Caki2 (cell line): ENCODE results near the gene EGFL7. TPM values are rescaled to one million over a fixed set of nuclear protein-coding genes. Genes with fewer than 3 reads are reported as not detected.
"Not testable (repeated sequence)": the region's sequence is repeated elsewhere in the genome, so short reads cannot be mapped to it uniquely, and the experiment has no call there.

Experiments used
- DNase-seq: peaks from one replicate; pipeline ENCODE4 v3.0.0-alpha.2; 2015; ENCODE audit warnings: low read depth
- in situ Hi-C: cut with HindIII; loops from 2 replicates; pipeline ENCODE4 v1.10.0; 2016; ENCODE audit warnings: low sequenced_read_pairs, low pct_unique_long_range_greater_than_20kb, mixed read lengths
- total RNA-seq: library from RNA; depleted of rRNA; stranded (reverse); fragments of >200 nt; shearing (Covaris generic); gene quantifications from 2 replicates; pipeline ENCODE4 v1.2.3, GENCODE V29; 2014; ENCODE audit warnings: low replicate concordance

EGFL7 gene
- total RNA-seq, 1 experiment from 2014 or later = 58.6 TPM

DNA sequence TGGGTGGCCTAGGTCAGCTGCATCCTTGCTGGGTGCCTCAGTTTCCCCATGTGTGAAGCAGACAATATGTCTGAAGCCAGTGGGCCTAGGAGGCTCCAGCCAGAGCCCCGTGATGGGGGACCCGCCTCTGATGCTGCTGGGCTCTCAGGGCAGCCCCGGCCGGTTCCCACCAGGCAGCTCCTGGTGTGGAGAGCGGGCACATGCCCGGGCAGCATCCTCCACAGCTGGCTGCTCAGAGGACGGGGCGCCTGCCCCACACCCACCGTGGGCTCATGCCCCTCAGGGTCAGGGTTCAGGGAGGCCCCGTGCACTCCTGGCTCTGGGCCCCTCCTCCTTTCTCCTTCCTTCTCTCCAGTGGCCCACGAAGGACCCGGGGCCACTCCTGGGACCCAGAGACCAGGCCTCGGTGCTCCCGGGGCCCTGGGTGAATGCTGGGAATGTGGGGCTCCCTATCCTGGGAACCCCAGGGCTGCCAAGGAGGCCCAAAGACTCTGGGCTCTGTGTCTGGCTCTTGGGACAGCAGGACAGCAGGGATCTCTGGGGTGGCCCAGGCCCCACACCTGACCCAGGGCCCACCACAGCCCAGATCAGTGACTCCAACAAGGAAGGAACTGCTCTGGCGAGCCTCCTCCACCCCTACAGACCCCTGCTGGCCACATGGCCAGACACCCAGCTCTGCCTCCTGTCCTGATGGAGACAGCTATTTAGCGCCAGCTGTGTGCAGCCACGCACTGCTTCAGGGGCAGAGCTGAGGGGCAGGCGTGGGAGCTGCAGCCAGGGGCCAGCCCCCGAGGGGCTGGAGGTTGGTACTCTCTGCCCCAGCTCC, 39.5 kb upstream of the EGFL7 start:
- in situ Hi-C loops = no loop called here
- no peak for DNase-seq

DNA sequence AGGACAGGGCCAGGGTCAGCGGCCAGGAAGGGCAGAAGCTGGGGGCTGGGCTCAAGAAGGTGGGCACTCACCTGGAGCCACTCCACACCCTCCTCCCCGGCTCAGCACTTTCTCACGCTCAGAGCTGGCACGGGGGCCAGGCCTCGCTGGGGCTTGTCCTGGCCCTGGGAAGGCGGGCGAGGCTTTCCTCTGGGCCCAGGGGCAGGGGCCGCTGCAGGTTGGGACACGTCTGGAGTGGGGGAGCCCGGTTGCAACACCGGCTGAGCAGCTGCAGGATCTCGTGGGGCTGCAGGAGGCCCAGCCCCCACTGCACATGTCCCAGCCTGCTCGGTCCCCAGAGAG, 38.9 kb upstream of the EGFL7 start:
- in situ Hi-C loops = no loop called here
- no peak for DNase-seq

DNA sequence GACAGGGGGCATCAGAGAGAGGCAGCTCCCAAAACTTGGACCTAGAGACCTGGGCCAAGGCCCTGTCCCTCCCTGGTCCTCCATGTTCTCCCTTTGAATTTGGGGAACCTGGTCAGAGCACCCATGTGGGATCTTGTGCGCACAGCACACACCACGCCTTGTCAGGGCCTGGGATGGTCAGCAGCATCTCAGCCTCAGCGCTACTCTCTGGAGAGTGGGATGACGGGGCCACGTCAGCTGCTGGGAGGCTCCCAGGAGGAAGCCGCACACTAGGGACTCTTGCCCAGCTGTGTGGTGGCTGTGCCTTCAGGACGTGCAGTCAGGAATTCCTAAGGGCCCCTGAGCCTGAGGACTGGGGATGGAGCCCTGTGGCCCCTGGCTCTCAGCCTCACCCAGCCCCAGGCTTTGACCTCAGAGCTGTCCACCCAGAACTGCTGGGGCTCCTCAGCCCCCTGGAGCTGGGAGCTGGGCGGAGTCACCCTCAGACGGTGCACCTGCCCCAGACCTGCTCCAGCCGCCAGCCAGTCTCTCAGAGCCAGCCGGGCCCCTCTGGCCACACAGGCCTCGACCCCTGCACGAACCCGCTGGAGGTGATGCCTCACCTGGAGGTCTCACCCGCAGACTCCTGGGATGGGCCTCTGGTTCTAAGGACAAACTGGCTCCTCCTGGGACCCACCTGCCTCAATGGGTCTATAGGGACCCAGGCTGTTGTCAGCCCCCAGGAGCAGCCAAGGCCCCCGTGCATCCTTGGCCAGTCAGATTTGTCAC, 38.3 kb upstream of the EGFL7 start:
- no peak for DNase-seq
- in situ Hi-C loops = no loop called here

DNA sequence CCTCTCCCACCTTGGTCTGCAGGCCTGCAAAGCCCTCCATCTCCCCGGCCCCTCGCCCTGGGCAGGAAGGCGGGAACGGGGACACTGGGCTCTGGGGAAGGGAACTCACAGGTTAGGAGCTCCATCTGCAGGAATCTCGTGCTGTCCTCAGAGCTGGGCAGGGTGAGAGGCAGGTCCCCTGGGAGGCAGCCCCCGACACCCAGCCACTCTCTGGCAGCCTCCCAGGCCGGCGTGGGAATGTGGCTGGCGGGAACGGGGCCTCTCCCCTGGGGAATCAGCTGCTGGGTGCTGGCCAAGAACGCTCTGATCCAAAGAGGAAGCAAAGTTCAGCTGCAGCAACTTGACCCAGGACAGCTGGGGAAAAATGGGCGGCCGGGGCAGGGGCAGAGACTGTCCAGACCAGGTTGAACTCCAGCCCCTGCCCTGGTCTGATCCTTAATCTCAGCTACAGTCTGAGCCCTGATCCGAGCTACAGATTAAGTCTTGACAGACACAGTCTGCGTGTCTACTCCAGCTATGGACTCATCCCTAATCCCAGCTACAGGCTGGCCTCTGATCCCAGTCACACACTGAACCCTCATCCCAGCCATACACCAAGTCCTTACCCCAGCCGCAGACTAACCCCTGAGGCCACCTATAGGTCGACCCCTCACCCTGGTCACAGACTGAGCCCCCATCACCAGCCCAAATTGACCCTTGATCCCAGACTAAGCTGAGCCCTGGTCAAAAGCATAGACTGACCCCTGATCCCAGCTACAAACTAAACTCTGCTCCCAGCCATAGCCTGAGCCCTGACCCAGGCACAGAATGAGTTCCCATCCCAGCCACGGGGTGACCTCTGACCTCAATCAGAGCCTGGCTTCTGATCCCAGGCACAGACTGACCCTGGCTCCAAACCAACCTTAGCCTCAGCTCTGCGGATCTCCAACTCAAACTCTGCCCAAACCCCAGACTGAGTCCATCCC, 37.3 kb upstream of the EGFL7 start:
- in situ Hi-C loops = no loop called here
- peak; percentile 69 for DNase-seq

DNA sequence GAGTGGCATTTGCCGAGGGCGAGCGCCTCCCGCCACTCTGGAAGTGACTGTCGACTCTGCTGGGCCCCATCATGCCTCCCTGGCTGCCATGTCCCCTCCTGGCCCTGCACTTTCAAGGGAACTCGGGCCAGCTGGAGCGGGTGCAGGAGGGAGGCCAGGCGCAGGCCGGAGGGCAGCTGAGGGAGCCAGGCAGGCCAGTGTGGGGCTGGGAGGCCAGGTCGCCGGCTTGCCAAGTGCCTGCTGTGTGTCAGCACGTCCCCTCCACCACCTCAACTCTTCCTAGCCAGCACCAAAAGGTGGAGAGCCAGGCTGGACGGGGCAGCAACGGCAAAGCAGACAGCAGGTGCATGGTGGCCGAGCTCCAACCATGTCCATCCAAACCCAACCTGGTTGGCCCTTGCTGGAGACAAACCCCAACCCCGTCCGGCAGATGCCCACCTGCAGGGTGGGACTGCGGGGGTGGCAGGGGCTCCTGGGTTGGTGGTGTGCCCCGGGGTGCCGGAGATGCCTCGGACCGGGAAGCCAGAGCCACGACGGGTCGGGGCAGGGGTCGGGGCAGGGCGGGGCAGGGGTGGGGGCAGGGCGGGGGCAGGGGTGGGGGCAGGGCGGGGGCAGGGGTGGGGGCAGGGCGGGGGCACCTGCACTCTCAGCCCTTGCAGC, 36.5 kb upstream of the EGFL7 start:
- DNase-seq = no peak
- in situ Hi-C loops = no loop called here

DNA sequence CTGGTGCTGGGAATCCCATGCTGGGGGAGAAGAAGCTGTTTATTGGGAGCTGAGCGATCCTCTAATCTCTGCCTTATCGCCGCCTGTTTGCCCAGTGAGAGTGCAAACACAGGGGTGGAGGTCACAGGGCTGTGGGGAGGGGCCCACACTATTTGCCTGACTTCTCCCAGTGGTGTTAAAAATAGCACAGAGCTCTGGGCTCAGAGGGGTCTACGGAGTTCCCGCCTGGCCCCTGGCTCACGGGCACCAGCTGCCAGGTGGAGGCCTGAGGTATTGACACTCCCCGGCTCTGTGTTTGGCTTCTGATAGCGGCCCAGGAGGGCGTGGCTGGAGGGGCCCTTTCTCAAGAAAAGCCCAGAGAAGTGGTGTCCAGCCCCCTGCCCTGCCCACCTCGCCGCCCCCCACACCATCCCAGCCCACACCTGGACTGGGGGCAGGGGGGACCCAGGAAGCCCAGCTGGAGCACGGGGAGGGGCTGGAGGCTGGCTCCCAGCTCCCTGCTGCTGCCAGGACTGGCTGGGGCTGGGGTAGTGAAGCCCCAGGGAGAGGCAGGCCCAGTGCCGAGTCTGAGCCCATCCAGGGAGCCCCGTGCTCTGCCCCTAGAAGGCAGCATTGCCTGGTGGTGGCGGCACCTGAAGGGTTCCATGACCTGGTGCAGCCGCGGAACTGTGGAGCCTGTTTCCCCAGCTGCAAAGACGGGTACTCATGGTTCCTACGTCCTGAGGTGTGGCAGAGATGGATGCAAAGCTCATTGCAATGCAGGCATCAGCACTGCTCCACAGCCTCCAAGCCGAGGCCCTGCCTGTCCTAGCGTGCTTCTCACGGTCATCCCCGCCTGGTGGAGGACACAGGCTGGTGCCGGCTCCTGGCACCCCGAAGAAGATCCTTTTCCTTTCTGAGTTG, 35.7 kb upstream of the EGFL7 start:
- in situ Hi-C loops = no loop called here
- DNase-seq = no peak

DNA sequence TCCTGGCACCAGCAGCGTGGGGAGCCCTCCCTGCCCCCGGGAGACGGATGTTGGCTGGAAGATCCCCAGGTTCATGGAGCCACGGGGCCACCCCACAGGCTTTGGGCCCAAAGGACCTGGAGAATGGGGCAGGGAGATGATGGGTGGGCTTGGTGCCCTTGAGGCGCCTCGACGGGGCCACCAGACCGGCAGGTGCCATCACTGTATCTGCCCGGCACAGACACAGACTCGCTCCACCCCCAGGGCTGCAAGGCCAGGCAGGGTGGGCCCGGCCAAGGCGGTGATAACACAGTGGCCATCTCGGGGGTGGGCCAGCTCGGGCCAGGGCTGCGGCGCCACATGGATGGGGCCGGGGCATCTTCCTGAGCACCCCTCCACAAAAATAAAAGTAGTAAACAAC, 35.0 kb upstream of the EGFL7 start:
- in situ Hi-C loops = no loop called here

DNA sequence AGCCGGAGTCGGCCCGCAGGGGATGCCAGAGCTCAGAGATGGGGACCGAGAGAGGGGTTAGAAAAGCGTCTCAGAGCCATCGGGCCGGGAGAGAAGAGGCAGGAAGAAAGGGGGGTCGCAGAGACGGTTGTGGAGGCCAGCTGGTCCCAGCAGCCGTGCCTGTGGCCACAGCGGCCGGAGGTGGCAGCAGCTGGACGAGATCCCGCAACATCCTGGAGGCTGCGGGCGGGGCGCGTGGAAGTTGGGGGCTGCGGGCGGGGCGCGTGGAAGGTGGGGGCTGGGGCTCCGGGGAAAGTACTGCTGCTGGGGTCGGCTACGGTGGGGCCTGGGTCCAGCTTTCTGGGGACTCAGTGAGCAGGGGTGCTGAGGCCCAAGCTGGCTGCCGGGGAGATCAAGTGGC, 34.4 kb upstream of the EGFL7 start:
- DNase-seq = no peak
- in situ Hi-C loops = no loop called here

More for the DNA sequence above, 35.0 kb upstream of the EGFL7 start:
- no peak for DNase-seq

DNA sequence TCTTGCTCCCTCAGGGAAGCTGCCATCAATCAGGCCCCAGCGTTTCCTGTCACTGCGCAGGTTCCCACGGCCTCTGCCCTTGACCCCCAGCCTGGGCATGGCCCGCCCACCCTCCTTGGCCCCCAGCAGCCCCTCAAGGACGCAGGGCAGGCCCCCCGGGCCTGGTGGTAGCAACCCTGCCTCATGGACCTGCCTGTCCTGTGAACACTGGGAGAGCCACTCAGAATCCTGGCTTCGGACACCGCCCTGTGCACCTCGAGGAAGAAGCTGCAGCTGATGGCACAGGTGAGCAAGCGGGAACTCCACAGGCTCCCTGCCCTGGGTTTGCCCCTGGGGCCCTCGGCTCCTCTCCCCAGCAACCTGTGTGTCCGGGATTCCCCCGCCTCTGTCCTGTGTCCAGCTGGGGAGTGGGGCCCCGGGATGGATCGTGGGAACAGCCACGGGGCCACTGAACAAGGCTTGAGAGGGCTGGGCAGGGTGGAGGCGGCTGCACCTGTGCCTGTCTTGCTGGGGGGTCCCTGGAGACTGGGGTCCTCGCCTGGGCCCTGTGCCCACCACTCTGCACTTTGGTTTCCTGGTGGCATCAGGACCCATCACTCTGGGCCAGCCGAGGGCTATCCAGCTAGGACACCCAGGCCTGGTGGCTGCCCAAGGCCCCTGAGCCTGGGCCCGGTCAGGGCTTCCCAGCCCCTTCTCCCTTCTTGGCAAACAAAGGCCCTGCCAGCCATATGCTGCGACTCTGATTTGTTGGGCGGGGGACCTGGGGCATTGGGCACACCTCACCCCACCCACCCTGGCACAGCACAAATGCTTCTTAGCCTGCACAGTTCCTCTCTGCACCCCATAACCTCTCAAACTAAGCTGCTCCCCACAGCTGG, 33.5 kb upstream of the EGFL7 start:
- in situ Hi-C loops = no loop called here
- no peak for DNase-seq

DNA sequence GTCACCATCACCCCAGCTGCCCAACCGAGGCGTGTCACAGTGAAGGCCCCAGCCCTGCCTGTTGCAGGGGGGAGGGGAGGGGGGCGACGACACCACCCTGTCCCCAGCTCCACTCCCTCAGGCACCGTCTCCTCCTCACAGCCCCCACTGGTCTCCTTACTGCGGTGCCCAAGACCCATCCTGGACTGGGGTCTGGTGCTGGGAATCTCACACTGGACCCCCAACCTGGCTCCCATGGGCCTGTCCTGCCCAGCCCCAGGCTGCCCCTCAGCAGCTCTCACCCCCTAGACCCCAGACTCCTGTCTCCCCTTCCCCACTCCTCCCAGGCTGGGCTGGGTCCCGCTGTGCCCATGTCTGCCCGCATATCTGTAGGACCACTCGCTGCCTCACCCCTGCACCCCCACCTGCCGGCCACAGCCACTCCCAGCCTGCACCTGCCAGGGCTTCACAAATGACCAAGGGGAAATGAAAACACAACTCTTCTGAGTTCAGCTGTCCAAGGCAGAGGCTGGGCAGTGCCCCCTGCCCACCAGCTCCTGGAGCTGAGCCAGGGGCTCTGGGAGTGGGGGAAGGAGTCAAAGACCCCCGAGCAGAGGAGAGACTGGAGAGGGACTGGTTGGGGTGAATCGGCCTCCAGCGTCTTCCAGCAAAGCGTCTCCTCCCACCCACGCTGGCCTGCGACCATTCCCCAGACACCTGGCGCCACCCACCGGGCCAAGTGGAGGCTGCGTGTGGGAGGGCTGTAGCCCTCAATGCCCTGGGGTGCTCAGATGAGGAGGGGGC, 32.6 kb upstream of the EGFL7 start:
- in situ Hi-C loops = no loop called here
- peak; percentile 45 for DNase-seq

DNA sequence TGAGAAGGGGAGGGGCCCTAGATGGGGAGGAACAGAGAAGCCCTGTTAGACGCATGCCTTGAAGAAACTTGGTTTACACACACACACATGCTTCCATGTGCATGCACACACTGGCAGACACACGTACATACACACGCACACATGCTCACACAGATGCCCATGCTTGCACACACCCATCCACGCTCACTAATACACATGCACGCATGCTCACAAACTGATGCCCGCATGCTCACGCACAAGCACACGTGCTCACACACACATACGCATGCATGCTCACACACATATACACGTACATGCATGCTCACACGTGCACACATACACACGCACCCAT, 32.1 kb upstream of the EGFL7 start:
- in situ Hi-C loops = no loop called here
- no peak for DNase-seq

DNA sequence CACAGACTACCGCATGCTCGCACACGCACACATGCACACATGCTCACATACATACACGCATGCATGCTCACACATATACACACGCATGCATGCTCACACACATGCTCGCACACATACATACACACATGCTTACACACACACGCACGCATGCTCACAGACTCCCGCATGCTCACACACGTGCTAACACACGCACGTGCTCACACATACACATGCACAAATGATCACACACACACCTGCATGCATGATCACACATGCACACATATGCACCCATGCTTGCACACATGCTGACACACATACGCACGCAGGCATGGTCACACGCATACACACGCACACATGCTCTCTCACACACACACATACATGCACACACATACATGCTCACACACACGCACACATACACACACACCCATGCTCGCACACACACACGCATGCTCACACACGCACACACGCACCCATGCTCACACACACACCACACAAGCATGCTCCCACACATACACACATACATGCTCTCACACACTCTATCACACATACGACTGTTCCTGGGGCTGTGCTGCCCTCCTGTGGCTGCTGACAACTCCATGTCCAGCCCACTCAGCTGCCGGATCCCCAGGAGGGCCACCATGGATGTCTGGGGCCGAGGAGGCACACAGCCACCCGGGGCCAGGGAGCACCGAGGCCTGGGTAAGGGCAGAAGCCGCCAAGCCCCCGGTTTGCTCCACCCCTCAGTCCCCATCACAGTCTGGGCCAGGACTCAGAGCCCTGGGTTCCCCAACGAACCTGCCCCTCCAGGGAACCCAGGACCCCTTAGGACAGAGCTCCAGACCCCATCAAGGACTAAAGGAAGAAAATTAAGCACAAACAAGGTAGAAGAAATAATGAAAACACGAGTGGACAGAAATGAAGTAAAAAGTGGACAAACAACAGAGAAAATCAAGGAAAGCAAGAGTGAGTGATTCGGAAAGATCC, 31.4 kb upstream of the EGFL7 start:
- in situ Hi-C loops = no loop called here
- peak; percentile 55 for DNase-seq

DNA sequence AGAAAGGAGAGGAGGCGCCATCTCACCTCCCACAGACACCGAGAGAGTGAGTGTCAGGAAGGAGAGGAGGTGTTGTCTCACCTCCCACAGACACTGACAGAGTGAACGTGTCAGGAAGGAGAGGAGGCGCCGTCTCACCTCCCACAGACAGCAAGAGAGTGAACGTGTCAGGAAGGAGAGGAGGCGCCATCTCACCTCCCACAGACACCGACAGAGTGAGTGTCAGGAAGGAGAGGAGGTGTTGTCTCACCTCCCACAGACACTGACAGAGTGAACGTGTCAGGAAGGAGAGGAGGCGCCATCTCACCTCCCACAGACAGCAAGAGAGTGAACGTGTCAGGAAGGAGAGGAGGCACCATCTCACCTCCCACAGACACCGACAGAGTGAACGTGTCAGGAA, 30.6 kb upstream of the EGFL7 start:
- DNase-seq, in situ Hi-C loops: not testable (repeated sequence)

DNA sequence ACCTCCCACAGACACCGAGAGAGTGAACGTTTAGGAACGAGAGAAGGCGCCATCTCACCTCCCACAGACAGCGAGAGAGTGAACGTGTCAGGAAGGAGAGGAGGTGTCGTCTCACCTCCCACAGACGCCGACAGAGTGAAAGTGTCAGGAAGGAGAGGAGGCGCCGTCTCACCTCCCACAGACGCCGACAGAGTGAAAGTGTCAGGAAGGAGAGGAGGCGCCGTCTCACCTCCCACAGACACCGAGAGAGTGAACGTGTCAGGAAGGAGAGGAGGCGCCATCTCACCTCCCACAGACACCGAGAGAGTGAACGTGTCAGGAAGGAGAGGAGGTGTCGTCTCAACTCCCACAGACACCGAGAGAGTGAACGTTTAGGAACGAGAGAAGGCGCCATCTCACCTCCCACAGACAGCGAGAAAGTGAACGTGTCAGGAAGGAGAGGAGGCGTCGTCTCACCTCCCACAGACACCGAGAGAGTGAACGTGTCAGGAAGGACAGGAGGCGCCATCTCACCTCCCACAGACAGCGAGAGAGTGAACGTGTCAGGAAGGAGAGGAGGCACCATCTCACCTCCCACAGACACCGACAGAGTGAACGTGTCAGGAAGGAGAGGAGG, 30.1 kb upstream of the EGFL7 start:
- DNase-seq, in situ Hi-C loops: not testable (repeated sequence)
